HCT116 (cell line): ENCODE results near the gene CHAF1A. TPM values are rescaled to one million over a fixed set of nuclear protein-coding genes. Genes with fewer than 3 reads are reported as not detected.

Experiments
- ATAC-seq: fragments of 200-7000 bp; cut with Tn5 transposase; 2 replicates; pipeline ENCODE4 v1.9.1; 2020; ENCODE audit warnings: mild to moderate bottlenecking, moderate library complexity
- BruUV-seq: library from RNA; stranded (reverse); fragments of 400-500 nt; replicated peaks from 2 replicates; lab custom pipeline; 2021; lab: Mats Ljungman, UMichigan
- CTCF ChIA-PET: fragments of 300-600 bp; sonication (Branson Sonifier 250); formaldehyde crosslinking; loops from one replicate; lab custom pipeline; 2021; ENCODE audit warnings: antibody characterized with exemption; lab: Charles Lee
- POLR2A ChIA-PET: fragments of 300-600, 350-600 bp; sonication (Branson Sonifier 250); formaldehyde crosslinking; loops from one replicate; lab custom pipeline; 2021; ENCODE audit warnings: antibody characterized with exemption; lab: Charles Lee
- RAD21 ChIA-PET, 2 experiments: fragments of 300-600 bp; sonication (Branson Sonifier 250); formaldehyde crosslinking; loops; one replicate each; lab custom pipeline; 2023; ENCODE audit warnings: low total read pairs in 2 of 2; ENCODE audit not compliant: uncharacterized antibody in 2 of 2, unreplicated experiment in 2 of 2, low non-redundant PET in 1 of 2; lab: Charles Lee
- DNase-seq: peaks from one replicate; pipeline ENCODE4 v3.0.0-alpha.2; 2010; ENCODE audit warnings: low read depth, low spot score
- H2AFZ ChIP-seq: fragments of 200-600 bp; shearing (Covaris generic), sonication (generic); 2 replicates; pipeline ENCODE4 v1.6.1; 2017; ENCODE audit warnings: low read depth, mixed run types, mixed read lengths, antibody characterized with exemption, low read length; ENCODE audit not compliant: poor library complexity, severe bottlenecking
- H3K27ac ChIP-seq: 2 replicates; pipeline ENCODE4 v1.5.1; 2012; ENCODE audit warnings: low read depth, low read length
- H3K27me3 ChIP-seq: fragments of 200-600 bp; sonication (generic); 2 replicates; pipeline ENCODE4 v1.6.1; 2016; ENCODE audit warnings: mixed run types, low read length, mixed read lengths; ENCODE audit not compliant: insufficient read depth
- H3K36me3 ChIP-seq, 2 experiments: fragments of 200-500 bp in 1 of 2; fragments of 200-600 bp in 1 of 2; sonication (Bioruptor generic) in 1 of 2; sonication (generic) in 1 of 2; 2 replicates each; pipeline versions ENCODE4 v1.5.1 to v1.6.1; 2014 to 2016; ENCODE audit warnings: low read length in 2 of 2, inconsistent platforms in 1 of 2, mixed read lengths in 1 of 2, mixed run types in 1 of 2; ENCODE audit not compliant: insufficient read depth in 2 of 2, control insufficient read depth in 1 of 2
- H3K4me1 ChIP-seq, 2 experiments: fragments of 200-600 bp in 1 of 2; sonication (generic) in 1 of 2; 2 replicates each; pipeline versions ENCODE4 v1.5.1 to v1.6.1; 2012 to 2017; ENCODE audit warnings: low read length in 2 of 2, inconsistent platforms in 1 of 2, mild to moderate bottlenecking in 1 of 2, mixed read lengths in 1 of 2, mixed run types in 1 of 2, moderate library complexity in 1 of 2; ENCODE audit not compliant: insufficient read depth in 2 of 2, control insufficient read depth in 1 of 2
- H3K4me2 ChIP-seq: fragments of 200-600 bp; sonication (generic); 2 replicates; pipeline ENCODE4 v1.6.1; 2017; ENCODE audit warnings: mixed run types, low read length, mixed read lengths
- H3K4me3 ChIP-seq, 2 experiments: fragments of 200-600 bp in 1 of 2; sonication (generic) in 1 of 2; replicated peaks in 1 of 2; 2 replicates each; pipeline ENCODE4 v1.5.1; 2011 to 2016; ENCODE audit warnings: low read length in 2 of 2, control low read depth in 1 of 2, low read depth in 1 of 2, mild to moderate bottlenecking in 1 of 2, mixed read lengths in 1 of 2, mixed run types in 1 of 2
- H3K79me2 ChIP-seq: fragments of 200-600 bp; sonication (generic); 2 replicates; pipeline ENCODE4 v1.6.1; 2017; ENCODE audit warnings: mild to moderate bottlenecking, mixed run types, low read length, moderate library complexity, mixed read lengths; ENCODE audit not compliant: insufficient read depth
- H3K9ac ChIP-seq: fragments of 200-600 bp; sonication (generic); 2 replicates; pipeline ENCODE4 v1.6.1; 2016; ENCODE audit warnings: low read length, mixed read lengths
- H3K9me2 ChIP-seq: fragments of 200-600 bp; sonication (generic), shearing (Covaris generic); 2 replicates; pipeline ENCODE4 v1.6.1; 2017; ENCODE audit warnings: mixed run types, mild to moderate bottlenecking, moderate library complexity; ENCODE audit not compliant: insufficient read depth
- H3K9me3 ChIP-seq, 2 experiments: fragments of 200-500 bp in 1 of 2; fragments of 200-600 bp in 1 of 2; sonication (Bioruptor generic) in 1 of 2; sonication (generic) in 1 of 2; 2 replicates each; pipeline ENCODE4 v1.6.1; 2014 to 2017; ENCODE audit warnings: low read length in 2 of 2, mixed read lengths in 2 of 2, inconsistent platforms in 1 of 2, low read depth in 1 of 2, mild to moderate bottlenecking in 1 of 2, mixed run types in 1 of 2, moderate library complexity in 1 of 2; ENCODE audit not compliant: control insufficient read depth in 1 of 2, insufficient read depth in 1 of 2
- H4K20me1 ChIP-seq: fragments of 200-600 bp; sonication (generic), shearing (Covaris generic); 2 replicates; pipeline ENCODE4 v1.6.1; 2017; ENCODE audit warnings: mixed run types, mild to moderate bottlenecking, moderate library complexity; ENCODE audit not compliant: insufficient read depth
- CTCF ChIP-seq, 3 experiments: fragments of 200-600 bp in 1 of 3; sonication (generic) in 1 of 3; IDR thresholded peaks in 2 of 3; conservative IDR thresholded peaks in 1 of 3; 2 replicates each; pipeline ENCODE4 v1.5.1; 2012 to 2017; ENCODE audit warnings: low read depth in 2 of 3, low read length in 2 of 3, antibody characterized with exemption in 1 of 3, borderline replicate concordance in 1 of 3, control low read depth in 1 of 3, mild to moderate bottlenecking in 1 of 3, mixed read lengths in 1 of 3, mixed run types in 1 of 3, moderate library complexity in 1 of 3; ENCODE audit not compliant: insufficient read depth in 1 of 3
- ELF1 ChIP-seq: IDR thresholded peaks from 2 replicates; pipeline ENCODE4 v1.6.1; 2012; ENCODE audit warnings: low read depth, borderline replicate concordance
- FOSL1 ChIP-seq: IDR thresholded peaks from 2 replicates; pipeline ENCODE4 v1.6.1; 2012; ENCODE audit warnings: low read depth
- JUND ChIP-seq: IDR thresholded peaks from 2 replicates; pipeline ENCODE4 v1.6.1; 2012
- POLR2A ChIP-seq: IDR thresholded peaks from 2 replicates; pipeline ENCODE4 v1.7.0; 2011; ENCODE audit warnings: borderline replicate concordance; ENCODE audit not compliant: insufficient read depth, insufficient read length; ENCODE audit errors: extremely low read depth
- POLR2AphosphoS5 ChIP-seq: IDR thresholded peaks from 2 replicates; pipeline ENCODE4 v1.6.1; 2011; ENCODE audit warnings: mild to moderate bottlenecking, low read depth, low read length, moderate library complexity
- RAD21 ChIP-seq: IDR thresholded peaks from 2 replicates; pipeline ENCODE4 v1.6.1; 2012; ENCODE audit warnings: low read depth, mild to moderate bottlenecking
- REST ChIP-seq: IDR thresholded peaks from 2 replicates; pipeline ENCODE4 v1.6.1; 2012; ENCODE audit warnings: low read depth
- SP1 ChIP-seq: IDR thresholded peaks from 2 replicates; pipeline ENCODE4 v1.6.1; 2012; ENCODE audit warnings: low read depth
- SRF ChIP-seq: IDR thresholded peaks from 2 replicates; pipeline ENCODE4 v1.6.1; 2012; ENCODE audit warnings: low read depth
- TCF7L2 ChIP-seq: IDR thresholded peaks from 2 replicates; pipeline ENCODE4 v1.7.0; 2011; ENCODE audit warnings: borderline replicate concordance, inconsistent platforms; ENCODE audit not compliant: insufficient read depth, insufficient read length; ENCODE audit errors: extremely low read depth
- YY1 ChIP-seq: IDR thresholded peaks from 2 replicates; pipeline ENCODE4 v1.6.1; 2011; ENCODE audit warnings: low read length, low read depth, moderate library complexity, mild to moderate bottlenecking; ENCODE audit not compliant: insufficient replicate concordance; ENCODE audit errors: extremely low read depth
- ZNF274 ChIP-seq: fragments of 200-500 bp; sonication (Bioruptor generic); IDR thresholded peaks from 2 replicates; pipeline ENCODE4 v1.6.1; 2014; ENCODE audit warnings: mild to moderate bottlenecking, low read depth, low read length, inconsistent platforms
- intact Hi-C: fragments of 100-400 bp; cut with micrococcal nuclease; formaldehyde crosslinking; loops from 2 replicates; pipeline ENCODE4 v1.10.0; 2022
- total RNA-seq: library from RNA; stranded (reverse); gene quantifications from one replicate; pipeline ENCODE4 v1.2.1, GENCODE V29; 2021; ENCODE audit not compliant: unreplicated experiment

Gene CHAF1A
- total RNA-seq, 1 experiment from 2014 or later, result 69.9 TPM

GRCh38 chr19:4362101-4362828, 40.2 kb upstream of the CHAF1A start:
- DNase-seq (no peak), ATAC-seq (no peak)
- Histone ChIP-seq H3K4me3 (no peak overlapping the region), H3K27me3 (no peaks in the 10 kb centered on the region), H4K20me1 (no peaks in the 10 kb centered on the region), H3K27ac (peak overlapping the region; percentile 43; the same call in 1 of the 2 replicates), H3K4me2 (0 out of 2 replicates have a peak overlapping the region, but pooled peaks have one; percentile 17), H2AFZ (no peak overlapping the region), H3K36me3 (peaks cover 5 to 11% of the 10 kb centered on the region in 2 experiments; a peak in 2 of 4 replicates), H3K9ac (no peak overlapping the region), H3K9me3 (no peaks in the 10 kb centered on the region), H3K79me2 (peaks cover 6% of the 10 kb centered on the region; the same call in 1 of the 2 replicates), H3K4me1 (peaks cover 6 to 23% of the 10 kb centered on the region in 2 experiments; a peak in 3 of 4 replicates), H3K9me2 (no peaks in the 10 kb centered on the region)
- intact Hi-C loops, result loop anchor here (5.0 kb wide), 1 partner anchor 40 kb away; the partner anchor contains the start of genes CHAF1A and SH3GL1
- TF ChIP-seq CTCF (IDR thresholded peaks at IDR 0.05 in 2 of 3, conservative IDR thresholded peaks at IDR 0.05 in 1 of 3; ENCODE audit: borderline replicate concordance in 1 of 3, insufficient read depth in 1 of 3, low read depth in 2 of 3, low read length in 2 of 3) (no peak), JUND (no peak), SRF (no peak), RAD21 (no peak), YY1 (no peak), SP1 (no peak), TCF7L2 (no peak), POLR2AphosphoS5 (no peak), ZNF274 (no peak), POLR2A (no peak), REST (no peak), ELF1 (no peak), FOSL1 (no peak)
- POLR2A ChIA-PET, result no interaction called here
- CTCF ChIA-PET, result interaction anchor here (0.7 to 2.2 kb wide), 3 partner anchors 10 to 95 kb away, joined by 3 to 9 read pairs (median 6); no protein-coding TSS in a partner anchor
- RAD21 ChIA-PET, result interaction anchor here in 1 of 2 experiments (0.6 kb wide), 1 partner anchor 37 kb away, joined by 4 read pairs; no protein-coding TSS in a partner anchor
- no TSS peak for BruUV-seq
